ENCODE results near the gene STEAP1B.

DNA sequence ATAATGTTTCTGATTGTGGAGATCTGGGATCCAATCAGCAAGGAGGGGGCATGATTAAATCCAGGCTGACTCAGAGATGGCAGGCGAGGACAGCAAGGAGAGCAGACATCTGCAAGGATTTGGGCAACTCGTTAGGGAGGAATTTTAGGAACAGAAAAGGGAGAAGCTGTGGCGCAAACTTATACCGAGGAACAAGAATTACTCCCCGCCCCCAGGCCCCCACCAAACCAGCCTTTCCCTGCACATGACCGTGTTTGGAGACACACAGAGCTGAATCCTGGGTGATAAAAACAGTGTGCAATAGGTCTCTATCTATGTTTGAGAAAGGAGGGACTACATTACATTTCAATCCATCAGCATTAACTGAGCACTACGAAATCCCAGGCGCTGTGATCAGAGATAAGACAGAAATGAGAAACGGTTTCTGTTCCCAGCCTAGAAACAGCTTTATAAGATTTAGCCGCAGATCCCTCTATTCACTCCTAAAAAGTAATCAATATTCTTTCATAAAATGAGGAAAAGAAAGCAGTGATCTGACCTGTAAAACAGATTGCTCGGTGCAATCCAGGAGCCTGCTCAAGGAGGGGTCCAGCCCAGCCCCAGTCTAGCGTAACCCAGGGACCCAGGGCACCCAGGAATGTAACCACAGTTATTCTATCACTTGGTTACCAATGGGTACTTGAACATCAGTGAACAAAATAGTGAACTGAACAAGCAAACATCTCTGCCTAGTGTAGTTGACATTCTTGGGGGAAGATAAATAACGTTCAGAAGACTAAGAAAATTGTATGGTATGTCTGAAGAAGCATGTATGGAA lies 105.9 kb downstream of the STEAP1B start:
- no peak for TF ChIP-seq POLR2AphosphoS5 (IDR thresholded peaks at IDR 0.05; ENCODE audit: borderline replicate concordance, low read depth, low read length)
- no peak for TF ChIP-seq EZH2 (IDR thresholded peaks at IDR 0.05)
